HG02763 (cell line): ENCODE data around the gene FAM89B.
"Not testable (repeated sequence)": the region's sequence is repeated elsewhere in the genome, so short reads cannot be mapped to it uniquely, and the experiment has no call there.

Experiments used
- ATAC-seq: cut with Tn5 transposase; IDR thresholded peaks from one replicate; pipeline ENCODE4 v1.9.1; 2021; ENCODE audit warnings: mild to moderate bottlenecking, moderate library complexity; ENCODE audit not compliant: unreplicated experiment

The FAM89B gene

GRCh38 chr11:65556470-65557279 is 15.7 kb upstream of the FAM89B start:
- no peak for ATAC-seq

DNA sequence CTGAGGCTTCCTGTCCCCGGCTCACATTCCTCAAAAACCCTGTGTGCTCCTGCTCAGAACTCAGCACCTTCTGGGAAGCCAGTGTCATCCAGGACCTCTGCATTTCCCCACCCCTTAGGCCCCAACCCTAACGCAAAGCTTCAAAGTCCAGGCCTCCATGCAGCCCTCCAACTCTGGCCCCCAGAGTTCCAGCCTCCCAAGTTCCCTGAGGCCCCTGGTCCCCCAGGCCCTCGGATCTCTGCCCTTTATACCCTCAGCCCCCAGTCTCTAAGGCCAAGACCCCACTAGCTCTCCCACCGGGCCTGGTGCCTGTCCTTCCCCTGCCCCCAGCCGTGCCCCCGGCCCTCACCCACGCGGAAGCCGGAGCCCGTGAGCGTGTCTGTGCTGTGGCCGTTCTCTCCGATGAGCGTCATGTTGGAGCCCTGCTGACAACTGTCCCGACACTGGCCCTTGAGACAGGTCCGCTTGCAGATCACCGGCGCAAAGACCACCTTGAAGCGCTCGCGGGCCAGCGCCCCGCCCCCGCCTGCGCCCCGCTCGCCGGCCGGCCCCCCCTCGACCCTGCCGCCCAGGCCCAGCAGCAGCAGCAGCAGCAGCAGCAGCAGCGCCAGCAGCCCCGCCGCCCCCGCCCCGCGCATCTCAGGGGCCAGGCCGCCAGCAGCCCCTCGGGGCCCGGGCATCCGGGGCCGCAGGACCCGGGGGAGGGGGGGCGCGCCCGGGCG is 14.9 kb upstream of the FAM89B start:
- no peak for ATAC-seq

DNA sequence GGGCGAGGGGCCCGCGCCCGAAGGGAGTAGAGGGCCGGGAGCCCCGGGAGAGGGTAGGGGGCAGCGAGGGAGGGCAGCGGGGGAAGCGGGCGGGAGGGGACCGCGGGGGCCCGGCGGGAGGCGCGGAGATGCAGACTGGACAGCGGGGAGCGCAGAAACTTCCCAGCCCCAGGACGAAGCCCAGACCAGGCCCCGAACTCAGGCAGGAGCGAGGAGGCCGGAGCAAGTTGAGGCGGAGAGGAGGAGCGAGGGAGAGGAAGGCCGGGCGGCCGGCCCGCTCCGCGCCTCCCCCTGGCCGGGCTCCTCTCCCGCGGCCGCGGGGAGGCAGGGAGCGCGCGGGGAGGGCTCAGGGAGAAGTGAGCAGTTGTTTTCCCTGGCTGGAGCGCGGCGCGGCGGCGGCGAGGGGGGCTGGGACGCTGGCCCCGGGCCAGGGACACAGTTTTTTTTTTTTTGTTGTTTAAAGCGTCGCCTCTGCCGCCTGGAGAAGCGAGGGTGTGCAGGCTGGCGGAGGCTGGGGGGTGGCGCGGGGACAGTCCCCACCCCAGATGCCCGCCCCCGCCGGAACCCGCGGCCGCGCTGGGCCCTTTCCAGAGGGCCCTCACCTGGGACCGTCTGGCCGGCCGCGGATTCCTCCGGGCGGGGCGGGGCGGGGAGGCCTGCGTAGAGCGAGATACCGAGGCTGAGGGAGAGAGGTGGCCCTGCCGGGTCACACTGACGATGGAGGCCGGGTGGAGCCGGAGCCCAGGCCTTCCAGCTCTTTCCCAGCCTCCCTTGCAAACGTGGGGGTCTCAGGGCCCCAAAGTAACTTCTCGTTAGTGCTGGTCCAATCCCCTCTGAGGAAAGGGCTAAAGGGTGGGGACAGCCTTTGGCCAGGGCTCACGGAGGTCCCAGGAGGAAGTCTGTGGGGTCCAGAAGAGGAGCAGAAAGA is 14.1 kb upstream of the FAM89B start, which contains the start of gene LTBP3:
LTBP3 (minus strand) TSS at position 358 of the 928 bp plus-strand sequence. CDS start 400 bp downstream, outside the sequence.
- no peak for ATAC-seq

GRCh38 chr11:65558930-65559509 is 13.3 kb upstream of the FAM89B start:
- no peak for ATAC-seq

DNA sequence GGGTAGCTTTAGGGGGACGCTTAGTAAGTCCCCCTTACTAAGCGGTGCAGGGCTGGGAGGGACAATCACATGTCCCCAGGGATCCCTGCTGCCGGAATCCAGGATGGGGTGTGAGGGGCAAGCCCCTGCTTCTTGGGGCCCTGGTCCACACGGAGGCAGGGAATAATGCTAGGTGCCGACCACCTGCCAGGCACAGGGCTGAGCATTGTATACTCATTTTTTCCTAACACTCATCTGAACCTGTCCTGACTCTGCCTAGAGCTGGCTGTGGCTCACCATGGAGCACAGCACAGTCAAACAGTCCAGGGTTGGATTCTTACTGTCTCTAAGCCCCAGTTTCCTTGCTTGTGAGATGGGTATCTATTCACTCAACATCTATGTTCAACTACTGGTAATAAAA is 12.8 kb upstream of the FAM89B start:
- ATAC-seq, result no peak

DNA sequence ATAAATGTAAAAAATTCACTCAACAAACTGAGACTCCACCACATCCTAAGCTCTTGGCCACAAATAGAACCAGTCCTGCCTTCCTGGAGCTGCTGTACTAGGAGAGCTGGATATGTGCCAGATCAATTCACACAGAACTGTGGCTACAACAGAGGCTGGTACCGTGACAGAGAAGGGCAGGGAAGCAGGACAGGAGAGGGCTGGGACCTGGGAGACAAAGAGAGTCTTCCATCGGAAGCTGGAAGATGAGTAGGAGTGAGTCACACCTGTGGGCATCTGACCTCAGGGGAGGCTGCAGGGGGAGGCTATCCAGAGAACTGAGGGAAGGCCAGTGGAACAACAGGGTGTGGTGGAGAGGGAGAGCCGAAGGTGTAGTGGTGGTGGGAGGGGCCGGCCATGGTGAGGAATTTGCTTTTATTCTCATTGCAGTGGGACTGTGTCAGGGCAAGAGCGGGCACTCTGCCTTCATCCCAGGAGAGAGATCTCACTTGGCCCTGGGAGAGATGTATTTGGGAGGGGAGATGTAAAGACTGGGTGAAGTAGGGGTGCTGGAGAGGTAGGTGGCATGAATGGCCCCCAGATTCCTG is 12.3 kb upstream of the FAM89B start:
- no peak for ATAC-seq

- no peak for ATAC-seq
These were observed 11.6 kb upstream of the FAM89B start for GRCh38 chr11:65560555-65561418.

DNA sequence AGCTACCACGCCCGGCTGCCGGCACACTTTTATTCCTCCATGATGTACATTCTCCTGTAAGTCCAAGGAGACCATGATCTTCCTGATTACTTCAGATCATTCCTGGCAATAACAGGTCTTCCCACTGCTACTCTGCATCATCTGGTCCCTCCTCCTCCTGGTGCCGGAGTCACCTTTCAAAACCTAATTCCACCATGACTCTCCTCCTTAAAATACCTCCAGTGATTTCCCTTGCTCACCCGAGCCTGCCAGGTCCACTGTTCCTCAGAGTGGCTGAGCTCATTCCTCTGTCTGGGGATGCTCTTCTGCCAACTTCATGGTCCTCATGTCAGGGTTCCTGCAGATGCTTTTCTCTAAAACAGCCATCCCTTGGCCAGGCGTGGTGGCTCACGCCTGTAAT is 10.3 kb upstream of the FAM89B start:
- ATAC-seq, result no peak

- ATAC-seq, result no peak
These were observed 9.6 kb upstream of the FAM89B start for GRCh38 chr11:65562788-65563187.

DNA sequence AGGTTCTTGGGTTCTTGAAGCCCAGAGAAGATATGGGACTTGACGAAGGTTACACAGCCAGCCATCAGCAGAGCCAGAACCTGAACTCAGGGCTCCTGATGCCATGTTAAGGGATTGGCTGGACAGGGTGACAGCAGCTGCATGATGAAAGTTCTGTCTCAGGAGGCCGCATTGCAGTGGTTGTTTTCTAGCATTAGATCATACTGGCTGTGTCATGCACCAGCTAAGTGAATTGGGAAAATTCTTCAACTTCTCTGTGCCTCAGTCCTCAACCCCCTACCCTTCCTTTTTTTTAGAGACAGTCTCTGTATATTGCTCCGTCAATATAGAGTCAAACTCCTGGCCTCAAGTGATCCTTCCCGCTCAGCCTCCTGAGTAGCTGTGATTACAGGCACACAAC is 8.7 kb upstream of the FAM89B start:
- no peak for ATAC-seq

- ATAC-seq, result not testable (repeated sequence)
These were observed 7.3 kb upstream of the FAM89B start for GRCh38 chr11:65564879-65565559.

DNA sequence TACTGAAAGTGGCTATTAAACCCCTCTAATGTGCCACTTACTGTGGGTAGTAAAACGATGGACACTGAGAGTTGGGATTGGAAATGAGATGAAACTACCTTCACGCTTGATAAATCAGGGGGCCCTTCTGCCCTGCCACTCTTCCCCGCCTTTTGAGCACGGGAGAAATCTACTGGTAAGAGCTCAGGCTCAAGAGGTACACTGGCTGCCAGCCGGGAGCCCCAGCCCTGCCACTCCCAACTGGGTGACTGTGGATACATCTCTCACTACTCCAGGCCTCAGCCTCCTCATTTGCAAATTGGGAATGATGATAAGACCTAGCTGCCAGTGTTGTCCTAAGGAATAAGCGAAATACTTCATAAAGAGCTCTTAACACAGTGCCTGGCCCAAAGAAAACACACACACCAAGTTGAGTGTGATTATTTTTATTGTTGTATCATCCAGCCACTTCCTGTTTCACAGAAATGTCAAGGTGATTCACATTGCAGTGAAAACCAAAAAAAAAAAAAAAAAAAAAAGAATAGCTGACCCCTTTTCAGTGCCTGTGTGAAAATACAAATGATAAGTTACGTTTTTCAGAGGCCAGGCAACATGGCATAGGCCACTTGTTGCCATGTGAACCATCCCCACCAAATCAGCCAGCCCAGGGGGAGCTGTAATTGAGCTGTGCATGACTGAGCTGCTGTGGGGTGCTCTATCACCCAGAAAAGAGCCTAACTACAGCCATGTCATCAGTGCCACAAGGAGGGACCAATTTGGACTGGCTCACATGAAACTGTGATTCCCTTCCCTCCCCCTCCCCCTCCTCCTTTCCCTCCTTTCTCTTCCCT is 6.5 kb upstream of the FAM89B start:
- no peak for ATAC-seq

- no peak for ATAC-seq
These were observed 3.0 kb upstream of the FAM89B start for GRCh38 chr11:65569164-65569972.

- ATAC-seq, result peak; percentile 54
These were observed 2.1 kb upstream of the FAM89B start, which contains the start of gene ZNRD2 for GRCh38 chr11:65569973-65570918. TSS of gene ZNRD2 (plus strand) at chr11:65570477. CDS start at chr11:65570492, 15 bp downstream.

DNA sequence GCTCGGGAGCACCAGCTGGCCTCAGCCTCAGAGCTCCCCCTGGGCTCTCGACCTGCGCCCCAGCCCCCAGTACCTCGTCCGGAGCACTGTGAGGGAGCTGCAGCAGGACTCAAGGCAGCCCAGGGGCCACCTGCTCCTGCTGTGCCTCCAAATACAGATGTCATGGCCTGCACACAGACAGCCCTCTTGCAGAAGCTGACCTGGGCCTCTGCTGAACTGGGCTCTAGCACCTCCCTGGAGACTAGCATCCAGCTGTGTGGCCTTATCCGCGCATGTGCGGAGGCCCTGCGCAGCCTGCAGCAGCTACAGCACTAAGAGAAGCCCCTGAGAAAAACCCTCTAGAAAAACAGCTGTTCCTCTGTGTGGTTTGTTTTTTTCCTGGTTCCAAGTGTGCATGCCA is 918 bp upstream of the FAM89B start:
- no peak for ATAC-seq

GRCh38 chr11:65571940-65572339 is 398 bp upstream of the FAM89B start:
- no peak for ATAC-seq
